MM.1S (cell line): ENCODE measurements around the gene UBE2S.

Source experiments
- DNase-seq: peaks from one replicate; pipeline ENCODE4 v3.0.0-alpha.2; 2015
- H2AFZ ChIP-seq: fragments of 300-600 bp; sonication (generic); 2 replicates; pipeline ENCODE4 v1.6.0; 2016; ENCODE audit warnings: antibody characterized with exemption, low read length
- H3F3A ChIP-seq: fragments of 300-600 bp; sonication (generic); 2 replicates; pipeline ENCODE4 v1.6.1; 2016; ENCODE audit warnings: mild to moderate bottlenecking, antibody characterized with exemption, low read length, moderate library complexity, mixed read lengths; ENCODE audit not compliant: insufficient read depth
- H3K27ac ChIP-seq: fragments of 300-600 bp; sonication (generic); 2 replicates; pipeline ENCODE4 v1.5.1; 2016; ENCODE audit warnings: mild to moderate bottlenecking, low read length
- H3K27me3 ChIP-seq: fragments of 300-600 bp; sonication (generic); replicated peaks from 2 replicates; pipeline ENCODE4 v1.6.0; 2016; ENCODE audit warnings: low read length; ENCODE audit not compliant: insufficient read depth
- H3K36me3 ChIP-seq: fragments of 300-600 bp; sonication (generic); replicated peaks from 2 replicates; pipeline ENCODE4 v1.6.1; 2016; ENCODE audit warnings: mild to moderate bottlenecking, low read length, mixed read lengths; ENCODE audit not compliant: insufficient read depth
- H3K4me1 ChIP-seq: fragments of 300-600 bp; sonication (generic); 2 replicates; pipeline ENCODE4 v1.6.1; 2016; ENCODE audit warnings: low read length, mixed read lengths
- H3K4me2 ChIP-seq: fragments of 300-600 bp; sonication (generic); 2 replicates; pipeline ENCODE4 v1.6.0; 2016; ENCODE audit warnings: low read depth, low read length
- H3K4me3 ChIP-seq: fragments of 300-600 bp; sonication (generic); 2 replicates; pipeline ENCODE4 v1.5.1; 2016; ENCODE audit warnings: low read length, mixed read lengths
- H3K79me2 ChIP-seq: fragments of 300-600 bp; sonication (generic); 2 replicates; pipeline ENCODE4 v1.6.1; 2016; ENCODE audit warnings: mixed run types, low read length, mixed read lengths
- H3K9ac ChIP-seq: fragments of 300-600 bp; sonication (generic); 2 replicates; pipeline ENCODE4 v1.6.1; 2016; ENCODE audit warnings: low read length, mixed read lengths
- H3K9me2 ChIP-seq: fragments of 300-600 bp; sonication (generic); replicated peaks from 2 replicates; pipeline ENCODE4 v1.6.1; 2016; ENCODE audit warnings: mild to moderate bottlenecking, low read length, mixed read lengths; ENCODE audit not compliant: insufficient read depth
- H3K9me3 ChIP-seq: fragments of 300-600 bp; sonication (generic); replicated peaks from 2 replicates; pipeline ENCODE4 v1.6.1; 2016; ENCODE audit warnings: mild to moderate bottlenecking, low read length, mixed read lengths; ENCODE audit not compliant: insufficient read depth
- H4K20me1 ChIP-seq: fragments of 300-600 bp; sonication (generic); 2 replicates; pipeline ENCODE4 v1.6.1; 2016; ENCODE audit warnings: mild to moderate bottlenecking, low read length, moderate library complexity, mixed read lengths; ENCODE audit not compliant: insufficient read depth
- EZH2 ChIP-seq: fragments of 300-600 bp; sonication (generic); optimal IDR thresholded peaks from 2 replicates; pipeline ENCODE3; 2017; ENCODE audit warnings: low read depth, mild to moderate bottlenecking, antibody characterized with exemption, low read length, mixed read lengths
- EZH2phosphoT487 ChIP-seq: fragments of 300-600 bp; sonication (generic); IDR thresholded peaks from 2 replicates; pipeline ENCODE4 v1.6.1; 2018; ENCODE audit warnings: antibody characterized with exemption, low read length
- TF ChIP-seq, protein P1 (sequence below): fragments of 300-600 bp; sonication (generic); IDR thresholded peaks from 2 replicates; pipeline ENCODE4 v1.5.1; 2016; ENCODE audit warnings: antibody characterized with exemption, low read length, mixed read lengths

The UBE2S gene

DNA sequence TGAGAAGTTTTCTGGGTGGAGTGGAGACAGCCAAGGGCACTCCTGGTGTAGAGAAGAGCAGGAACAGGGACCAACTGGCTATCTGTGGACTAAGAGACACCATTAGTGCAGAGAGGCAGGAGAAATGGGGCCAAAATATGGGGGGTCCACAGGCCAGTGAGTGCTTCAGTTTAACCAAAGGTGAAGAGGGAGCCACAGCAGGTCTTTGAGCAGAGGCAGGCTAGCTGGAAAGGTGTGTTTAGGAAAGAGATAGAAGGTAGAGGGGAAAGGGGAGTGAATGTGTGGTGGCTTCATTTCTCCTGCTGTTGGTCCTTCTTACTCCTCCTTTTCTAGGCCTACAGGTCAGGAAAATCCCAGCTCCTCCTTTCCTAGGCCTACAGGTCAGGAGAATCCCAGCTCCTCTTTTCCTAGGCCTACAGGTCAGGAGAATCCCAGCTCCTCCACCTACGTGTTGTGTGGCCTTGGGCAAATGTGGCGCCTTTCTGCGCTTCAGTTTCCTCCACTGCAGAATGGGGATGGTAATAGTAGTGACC lies 25.0 kb downstream of the UBE2S start:
- Histone ChIP-seq H2AFZ (no peak overlapping the region), H3K27ac (no peak overlapping the region), H3K36me3 (peaks cover 9% of the 10 kb centered on the region; the same call in 1 of the 2 replicates), H3K9ac (peak overlapping the region; percentile 74; the same call in 1 of the 2 replicates), H3F3A (peaks cover 35% of the 10 kb centered on the region), H3K4me1 (peaks cover 29% of the 10 kb centered on the region), H3K27me3 (no peaks in the 10 kb centered on the region), H3K9me3 (no peaks in the 10 kb centered on the region), H3K4me3 (peak overlapping the region; percentile 68; the same call in 1 of the 2 replicates), H4K20me1 (peaks cover 15% of the 10 kb centered on the region), H3K4me2 (peak overlapping the region; percentile 63; the same call in 1 of the 2 replicates), H3K79me2 (peaks cover 48% of the 10 kb centered on the region), H3K9me2 (no peaks in the 10 kb centered on the region)
- TF ChIP-seq EZH2phosphoT487 (no peak), EZH2 (no peak)
- TF ChIP-seq, protein P1, sequence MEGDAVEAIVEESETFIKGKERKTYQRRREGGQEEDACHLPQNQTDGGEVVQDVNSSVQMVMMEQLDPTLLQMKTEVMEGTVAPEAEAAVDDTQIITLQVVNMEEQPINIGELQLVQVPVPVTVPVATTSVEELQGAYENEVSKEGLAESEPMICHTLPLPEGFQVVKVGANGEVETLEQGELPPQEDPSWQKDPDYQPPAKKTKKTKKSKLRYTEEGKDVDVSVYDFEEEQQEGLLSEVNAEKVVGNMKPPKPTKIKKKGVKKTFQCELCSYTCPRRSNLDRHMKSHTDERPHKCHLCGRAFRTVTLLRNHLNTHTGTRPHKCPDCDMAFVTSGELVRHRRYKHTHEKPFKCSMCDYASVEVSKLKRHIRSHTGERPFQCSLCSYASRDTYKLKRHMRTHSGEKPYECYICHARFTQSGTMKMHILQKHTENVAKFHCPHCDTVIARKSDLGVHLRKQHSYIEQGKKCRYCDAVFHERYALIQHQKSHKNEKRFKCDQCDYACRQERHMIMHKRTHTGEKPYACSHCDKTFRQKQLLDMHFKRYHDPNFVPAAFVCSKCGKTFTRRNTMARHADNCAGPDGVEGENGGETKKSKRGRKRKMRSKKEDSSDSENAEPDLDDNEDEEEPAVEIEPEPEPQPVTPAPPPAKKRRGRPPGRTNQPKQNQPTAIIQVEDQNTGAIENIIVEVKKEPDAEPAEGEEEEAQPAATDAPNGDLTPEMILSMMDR = no peak
- DNase-seq = no peak

DNA sequence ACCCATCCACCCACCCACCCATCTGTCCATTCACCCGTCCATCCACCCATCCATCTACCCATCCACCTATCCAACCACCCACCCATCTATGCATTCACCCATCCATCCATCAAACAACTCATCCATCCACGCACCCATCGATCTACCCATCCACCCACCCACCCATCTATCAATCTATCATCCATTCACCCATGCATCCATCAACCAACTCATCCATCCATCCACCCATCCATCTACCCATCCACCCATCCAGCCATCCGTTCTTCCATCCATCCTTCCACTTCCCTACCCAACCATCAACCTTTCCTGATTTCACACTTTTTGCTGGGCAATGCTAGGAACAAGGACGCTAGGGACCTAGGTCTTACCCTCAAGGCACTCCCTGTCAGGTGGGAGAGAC lies 25.6 kb downstream of the UBE2S start:
- DNase-seq = no peak
- no peaks in the 10 kb centered on the region for H3K27me3 ChIP-seq

DNA sequence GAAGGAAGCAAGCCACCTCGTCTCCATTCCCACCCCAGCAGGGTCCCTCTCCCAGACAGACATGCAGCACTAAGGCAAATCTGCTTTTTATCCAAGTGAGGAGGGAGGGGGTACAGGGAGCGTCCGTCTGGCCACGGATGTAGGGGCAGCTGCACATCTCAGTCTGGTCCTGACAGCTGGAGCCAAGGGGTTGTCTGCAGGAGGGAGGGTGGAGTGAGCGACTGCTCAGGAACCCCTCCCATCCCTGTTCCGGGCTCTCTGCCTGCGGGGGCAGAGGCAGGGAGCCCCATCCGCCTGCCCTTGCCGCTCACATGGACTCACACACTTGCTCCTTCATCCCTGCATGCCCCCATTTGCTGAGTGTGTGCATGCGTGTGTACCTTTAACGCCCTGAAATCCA lies 28.4 kb downstream of the UBE2S start:
- peaks cover 21% of the 10 kb centered on the region for H3K79me2 ChIP-seq
- H3K4me2 ChIP-seq = no peak overlapping the region
- H3K9ac ChIP-seq = no peak overlapping the region
- 0 out of 2 replicates have a peak, but pooled peaks cover 6% of the 10 kb centered on the region for H3K27me3 ChIP-seq
- no peaks in the 10 kb centered on the region for H3K9me3 ChIP-seq
- H3K27ac ChIP-seq = no peak overlapping the region
- H3K4me1 ChIP-seq = peaks cover 13% of the 10 kb centered on the region; the same call in 1 of the 2 replicates
- no peak for TF ChIP-seq EZH2phosphoT487
- H3K36me3 ChIP-seq = no peaks in the 10 kb centered on the region
- H3K9me2 ChIP-seq = no peaks in the 10 kb centered on the region
- no peaks in the 10 kb centered on the region for H4K20me1 ChIP-seq
- H2AFZ ChIP-seq = no peak overlapping the region
- H3F3A ChIP-seq = peaks cover 5% of the 10 kb centered on the region
- no peak overlapping the region for H3K4me3 ChIP-seq
- DNase-seq = no peak

More for the DNA sequence above, 25.6 kb downstream of the UBE2S start:
- Histone ChIP-seq H3K9me3 (no peaks in the 10 kb centered on the region), H3K4me1 (peaks cover 23% of the 10 kb centered on the region), H3K4me3 (no peak overlapping the region), H3K27ac (no peak overlapping the region), H3K4me2 (no peak overlapping the region), H3F3A (peaks cover 30% of the 10 kb centered on the region), H2AFZ (no peak overlapping the region), H3K9me2 (no peaks in the 10 kb centered on the region), H3K9ac (no peak overlapping the region), H3K79me2 (peaks cover 42% of the 10 kb centered on the region), H4K20me1 (peaks cover 10% of the 10 kb centered on the region), H3K36me3 (peaks cover 5% of the 10 kb centered on the region; the same call in 1 of the 2 replicates)
- TF ChIP-seq EZH2phosphoT487 = no peak
- TF ChIP-seq, protein P1 = no peak
- TF ChIP-seq EZH2 = no peak
